CD14-positive monocyte (primary cell): ENCODE results near the gene STAP2. TPM values are rescaled to one million over a fixed set of nuclear protein-coding genes. Genes with fewer than 3 reads are reported as not detected.

Experiments
- DNase-seq, 3 donors: peaks; one replicate each; pipeline ENCODE4 v3.0.0-alpha.2; 2011 to 2022
- H2AFZ ChIP-seq: 2 replicates; pipeline ENCODE4 v1.6.0; 2012; ENCODE audit warnings: mild to moderate bottlenecking, low read depth, low read length, inconsistent platforms; ENCODE audit not compliant: insufficient read depth, poor library complexity, severe bottlenecking
- H3K27ac ChIP-seq, 2 donors: 1 replicate in 1 of 2; 2 replicates in 1 of 2; pipeline ENCODE4 v1.5.1; 2012 to 2013; ENCODE audit warnings: low read length in 2 of 2, control low read depth in 1 of 2, inconsistent platforms in 1 of 2, low read depth in 1 of 2, mild to moderate bottlenecking in 1 of 2
- H3K27me3 ChIP-seq, 2 donors: one replicate each; pipeline versions ENCODE4 v1.6.0 to v1.6.1; 2011 to 2013; ENCODE audit warnings: low read length in 2 of 2; ENCODE audit not compliant: control insufficient read depth in 2 of 2, insufficient read depth in 2 of 2
- H3K36me3 ChIP-seq, 2 donors: replicated peaks in 1 of 2; 1 replicate in 1 of 2; 2 replicates in 1 of 2; pipeline versions ENCODE4 v1.5.1 to v1.6.1; 2012 to 2013; ENCODE audit warnings: low read length in 2 of 2, control low read depth in 1 of 2, inconsistent platforms in 1 of 2, mild to moderate bottlenecking in 1 of 2; ENCODE audit not compliant: insufficient read depth in 2 of 2, control insufficient read depth in 1 of 2
- H3K4me1 ChIP-seq, 2 donors: 1 replicate in 1 of 2; 2 replicates in 1 of 2; pipeline versions ENCODE4 v1.5.1 to v1.6.1; 2012 to 2013; ENCODE audit warnings: low read length in 2 of 2, control low read depth in 1 of 2, inconsistent platforms in 1 of 2, mild to moderate bottlenecking in 1 of 2, moderate library complexity in 1 of 2; ENCODE audit not compliant: insufficient read depth in 2 of 2, control insufficient read depth in 1 of 2
- H3K4me2 ChIP-seq: replicated peaks from 2 replicates; pipeline ENCODE3; 2012; ENCODE audit warnings: low read length, moderate library complexity, mild to moderate bottlenecking; ENCODE audit not compliant: poor library complexity, severe bottlenecking; ENCODE audit errors: extremely low read depth
- H3K4me3 ChIP-seq, 3 experiments: fragments of 200-600 bp in 1 of 3; sonication (generic) in 1 of 3; replicated peaks in 1 of 3; 1 replicate in 2 of 3; 2 replicates in 1 of 3; pipeline ENCODE4 v1.5.1; 2011 to 2013; ENCODE audit warnings: low read length in 3 of 3, mild to moderate bottlenecking in 3 of 3, control low read depth in 2 of 3, low read depth in 2 of 3, inconsistent platforms in 1 of 3, moderate library complexity in 1 of 3
- H3K79me2 ChIP-seq: 2 replicates; pipeline ENCODE4 v1.6.0; 2012; ENCODE audit warnings: mild to moderate bottlenecking, control low read depth, inconsistent platforms, low read length, moderate library complexity; ENCODE audit not compliant: insufficient read depth
- H3K9ac ChIP-seq: 2 replicates; pipeline ENCODE4 v1.6.0; 2017; ENCODE audit warnings: low read length, mild to moderate bottlenecking; ENCODE audit not compliant: insufficient read depth, poor library complexity, severe bottlenecking
- H3K9me3 ChIP-seq, 2 donors: replicated peaks in 1 of 2; 1 replicate in 1 of 2; 2 replicates in 1 of 2; pipeline versions ENCODE4 v1.5.1 to v1.6.1; 2012 to 2013; ENCODE audit warnings: low read length in 2 of 2, control low read depth in 1 of 2; ENCODE audit not compliant: control insufficient read depth in 1 of 2, insufficient read depth in 1 of 2
- H4K20me1 ChIP-seq: 2 replicates; pipeline ENCODE4 v1.6.0; 2012; ENCODE audit warnings: mild to moderate bottlenecking, low read length, control low read depth, moderate library complexity; ENCODE audit not compliant: insufficient read depth
- H3K27ac Mint-ChIP-seq, 7 donors: one replicate each; pipeline ENCODE4 v1.8.0; 2020; ENCODE audit warnings: mild to moderate bottlenecking in 7 of 7, mixed read lengths in 7 of 7, moderate library complexity in 6 of 7, inconsistent platforms in 2 of 7
- H3K27me3 Mint-ChIP-seq, 3 donors: one replicate each; pipeline ENCODE4 v1.8.0; 2021 to 2022; ENCODE audit warnings: low read depth in 3 of 3, mild to moderate bottlenecking in 3 of 3, mixed read lengths in 3 of 3, moderate library complexity in 3 of 3, inconsistent platforms in 1 of 3
- H3K36me3 Mint-ChIP-seq, 2 donors: one replicate each; pipeline ENCODE4 v1.8.0; 2020; ENCODE audit warnings: mixed read lengths in 2 of 2, inconsistent platforms in 1 of 2, mild to moderate bottlenecking in 1 of 2
- H3K4me1 Mint-ChIP-seq: one replicate; pipeline ENCODE4 v1.8.0; 2020; ENCODE audit warnings: mild to moderate bottlenecking, mixed read lengths
- H3K4me3 Mint-ChIP-seq, 2 donors: one replicate each; pipeline ENCODE4 v1.8.0; 2020; ENCODE audit warnings: mild to moderate bottlenecking in 2 of 2, mixed read lengths in 2 of 2, moderate library complexity in 1 of 2
- H3K9me3 Mint-ChIP-seq, 7 donors: one replicate each; pipeline ENCODE4 v1.8.0; 2020 to 2022; ENCODE audit warnings: mixed read lengths in 7 of 7, mild to moderate bottlenecking in 6 of 7, moderate library complexity in 6 of 7, inconsistent platforms in 2 of 7
- CTCF ChIP-seq: fragments of 200-600 bp; IDR thresholded peaks from one replicate; pipeline ENCODE4 v1.8.0; 2022; ENCODE audit warnings: antibody characterized with exemption, mild to moderate bottlenecking
- WGBS: methylation state at CpG from one replicate; pipeline ENCODE4 v1.1.5; 2013; ENCODE audit warnings: missing lambda C conversion rate; ENCODE audit not compliant: insufficient coverage; 5-methylcytosine and 5-hydroxymethylcytosine counted together
- intact Hi-C, 2 donors: fragments of 100-400 bp; cut with micrococcal nuclease; formaldehyde crosslinking; loops; one replicate each; pipeline versions ENCODE4 v1.15.0 to v1.15.1; 2023
- polyA plus RNA-seq, 3 donors: library from polyadenylated mRNA; depleted of rRNA in 1 of 3; unstranded in 2 of 3; stranded (reverse) in 1 of 3; fragments of 300-500 nt in 2 of 3; fragments of >200 nt in 1 of 3; fragmentation: Illumina TruSeq in 2 of 3; gene quantifications; 1 replicate in 2 of 3; 2 replicates in 1 of 3; pipeline ENCODE4 v1.2.3, GENCODE V29; 2012 to 2021

The STAP2 gene
- polyA plus RNA-seq, 3 donors, result 0.11 to 0.17 TPM; not detected in 1

- Histone ChIP-seq H3K4me2 (peak overlapping the region; percentile 88), H3K79me2 (peaks cover 60% of the 10 kb centered on the region), H3K9me3 (no peaks in the 10 kb centered on the region), H4K20me1 (peaks cover 91% of the 10 kb centered on the region), H3K27me3 (no peaks in the 10 kb centered on the region), H3K36me3 (peaks cover 24 to 42% of the 10 kb centered on the region in 2 donors), H3K27ac (peak overlapping the region; percentile 2 to 60), H3K9ac (peak overlapping the region; percentile 70), H2AFZ (no peak overlapping the region), H3K4me1 (peaks cover 38 to 43% of the 10 kb centered on the region in 2 donors), H3K4me3 (peak overlapping the region in 1 of 3 experiments; percentile 75)
- intact Hi-C loops, result no loop called here
- WGBS, result 65% methylated on average over 18 of the region's 19 CpGs
- H3K4me3 Mint-ChIP-seq, result peak overlapping the region; percentile 76 to 90
- peak overlapping the region in 6 of 7 donors; percentile 82 to 90 (median 85) for H3K27ac Mint-ChIP-seq
- no peaks in the 10 kb centered on the region for H3K9me3 Mint-ChIP-seq
- H3K36me3 Mint-ChIP-seq, result peaks cover 41 to 67% of the 10 kb centered on the region in 2 donors
- H3K4me1 Mint-ChIP-seq, result peaks cover 44% of the 10 kb centered on the region
- TF ChIP-seq CTCF, result no peak
- DNase-seq, result peak in 2 of 3 donors; percentile 9 to 61
- no peaks in the 10 kb centered on the region for H3K27me3 Mint-ChIP-seq
Observed at GRCh38 chr19:4368128-4368820, 29.6 kb upstream of the STAP2 start.

DNA sequence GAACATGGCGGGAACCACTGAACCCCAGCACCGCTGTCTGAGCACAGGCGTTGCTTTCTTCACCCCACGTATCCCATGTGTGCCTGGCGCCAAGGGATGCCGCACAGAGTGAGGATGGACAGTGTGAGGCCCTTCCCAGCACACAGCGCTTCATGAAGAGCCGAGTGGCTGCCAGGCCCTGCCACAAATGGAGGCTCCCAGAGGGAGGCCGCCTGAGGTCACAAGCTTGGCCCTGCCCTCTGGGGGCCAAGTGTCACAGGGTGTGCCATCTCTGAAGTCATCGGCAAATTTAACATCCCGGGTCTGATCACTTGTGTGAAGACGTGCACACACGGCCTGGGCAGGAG lies 29.1 kb upstream of the STAP2 start:
- DNase-seq, result no peak
- H3K9me3 ChIP-seq, result no peaks in the 10 kb centered on the region
- peak overlapping the region; percentile 2 to 60 for H3K27ac ChIP-seq
- H3K9ac ChIP-seq, result no peak overlapping the region
- H3K79me2 ChIP-seq, result peaks cover 54% of the 10 kb centered on the region
- no peak overlapping the region for H3K4me3 Mint-ChIP-seq
- no peaks in the 10 kb centered on the region for H3K27me3 Mint-ChIP-seq
- peaks cover 38 to 42% of the 10 kb centered on the region in 2 donors for H3K4me1 ChIP-seq
- H3K27me3 ChIP-seq, result no peaks in the 10 kb centered on the region
- H3K36me3 Mint-ChIP-seq, result peaks cover 44 to 71% of the 10 kb centered on the region in 2 donors
- no peak overlapping the region for H3K4me3 ChIP-seq
- H3K4me2 ChIP-seq, result no peak overlapping the region
- intact Hi-C loops, result no loop called here
- WGBS, result 95% methylated on average over 13 of the region's 13 CpGs
- peaks cover 44% of the 10 kb centered on the region for H3K4me1 Mint-ChIP-seq
- peaks cover 91% of the 10 kb centered on the region for H4K20me1 ChIP-seq
- H3K27ac Mint-ChIP-seq, result peak overlapping the region in 6 of 7 donors; percentile 50 to 87 (median 80)
- TF ChIP-seq CTCF, result no peak
- H3K36me3 ChIP-seq, result peaks cover 29 to 45% of the 10 kb centered on the region in 2 donors
- no peak overlapping the region for H2AFZ ChIP-seq
- no peaks in the 10 kb centered on the region for H3K9me3 Mint-ChIP-seq
